IMR-90 (cell line): Measurements from ENCODE around the gene INMT. TPM values are rescaled to one million over a fixed set of nuclear protein-coding genes. Genes with fewer than 3 reads are reported as not detected.

Experiments used
- ATAC-seq: fragments of 200-7000 bp; cut with Tn5 transposase; 2 replicates; pipeline ENCODE4 v1.9.1; 2020; ENCODE audit warnings: low read depth, mild to moderate bottlenecking, moderate library complexity
- BruUV-seq: library from RNA; stranded (reverse); fragments of 400-500 nt; replicated peaks from 2 replicates; lab custom pipeline; 2021; lab: Mats Ljungman, UMichigan
- CTCF ChIA-PET: fragments of 300-600 bp; formaldehyde crosslinking; extraction: SDS; loops from one replicate; lab custom pipeline; 2021; ENCODE audit warnings: antibody characterized with exemption; lab: Yijun Ruan, JAX
- POLR2A ChIA-PET: fragments of 300-600 bp; sonication (Branson Sonifier 250); formaldehyde crosslinking; loops from one replicate; lab custom pipeline; 2022; ENCODE audit warnings: antibody characterized with exemption; ENCODE audit not compliant: unreplicated experiment; lab: Charles Lee
- DNase-seq: peaks from one replicate; pipeline ENCODE4 v3.0.0; 2013
- H2AFZ ChIP-seq: replicated peaks from 2 replicates; pipeline ENCODE3; 2013; ENCODE audit warnings: low read length, mild to moderate bottlenecking; ENCODE audit not compliant: poor library complexity
- H2AK5ac ChIP-seq: 2 replicates; pipeline ENCODE4 v1.6.1; 2013; ENCODE audit warnings: low read depth, low read length, inconsistent platforms
- H2AK9ac ChIP-seq: replicated peaks from 2 replicates; pipeline ENCODE3; 2013; ENCODE audit warnings: mild to moderate bottlenecking, low read depth, low read length, moderate library complexity; ENCODE audit not compliant: poor library complexity
- H2BK120ac ChIP-seq: 2 replicates; pipeline ENCODE4 v1.6.1; 2013; ENCODE audit warnings: low read depth, low read length, inconsistent platforms
- H2BK15ac ChIP-seq: 3 replicates; pipeline ENCODE4 v1.6.1; 2013; ENCODE audit warnings: low read depth, low read length, inconsistent platforms
- H2BK20ac ChIP-seq: 2 replicates; pipeline ENCODE4 v1.6.1; 2013; ENCODE audit warnings: low read depth, mild to moderate bottlenecking, inconsistent platforms, low read length, moderate library complexity
- H2BK5ac ChIP-seq: 2 replicates; pipeline ENCODE4 v1.6.1; 2013; ENCODE audit warnings: mild to moderate bottlenecking, low read depth, low read length, inconsistent platforms; ENCODE audit not compliant: poor library complexity, severe bottlenecking
- H3K14ac ChIP-seq: replicated peaks from 2 replicates; pipeline ENCODE4 v1.6.1; 2013; ENCODE audit warnings: low read depth, low read length, inconsistent platforms
- H3K18ac ChIP-seq: 2 replicates; pipeline ENCODE4 v1.6.1; 2013; ENCODE audit warnings: low read depth, low read length, control low read depth
- H3K23ac ChIP-seq: 2 replicates; pipeline ENCODE4 v1.6.1; 2013; ENCODE audit warnings: low read depth, low read length, inconsistent platforms
- H3K27ac ChIP-seq: 2 replicates; pipeline ENCODE4 v1.5.1; 2013; ENCODE audit warnings: mild to moderate bottlenecking, control low read depth, low read length; ENCODE audit not compliant: insufficient read depth
- H3K27me3 ChIP-seq: 2 replicates; pipeline ENCODE4 v1.6.1; 2013; ENCODE audit warnings: low read length; ENCODE audit not compliant: control insufficient read depth, insufficient read depth
- H3K36me3 ChIP-seq: 2 replicates; pipeline ENCODE4 v1.6.1; 2013; ENCODE audit warnings: low read length, mixed read lengths; ENCODE audit not compliant: control insufficient read depth, insufficient read depth
- H3K4ac ChIP-seq: 2 replicates; pipeline ENCODE4 v1.6.1; 2013; ENCODE audit warnings: low read depth, low read length, inconsistent platforms
- H3K4me1 ChIP-seq: 2 replicates; pipeline ENCODE4 v1.6.1; 2013; ENCODE audit warnings: low read length, mixed read lengths; ENCODE audit not compliant: control insufficient read depth, insufficient read depth
- H3K4me2 ChIP-seq: 2 replicates; pipeline ENCODE4 v1.6.1; 2013; ENCODE audit warnings: low read depth, mild to moderate bottlenecking, control low read depth, low read length, moderate library complexity
- H3K4me3 ChIP-seq: 2 replicates; pipeline ENCODE4 v1.5.1; 2013; ENCODE audit warnings: low read depth, mild to moderate bottlenecking, control low read depth, low read length, moderate library complexity; ENCODE audit not compliant: insufficient read depth
- H3K56ac ChIP-seq: 2 replicates; pipeline ENCODE4 v1.6.1; 2013; ENCODE audit warnings: low read length, inconsistent platforms; ENCODE audit not compliant: insufficient read depth; ENCODE audit errors: extremely low read depth
- H3K79me1 ChIP-seq, 2 experiments: 2 replicates each; pipeline ENCODE4 v1.6.1; 2013; ENCODE audit warnings: low read length in 2 of 2, inconsistent platforms in 1 of 2, low read depth in 1 of 2
- H3K9ac ChIP-seq: 2 replicates; pipeline ENCODE4 v1.6.1; 2013; ENCODE audit warnings: low read depth, low read length, control low read depth
- H3K9me1 ChIP-seq: 2 replicates; pipeline ENCODE4 v1.6.1; 2013; ENCODE audit warnings: low read length, inconsistent platforms; ENCODE audit not compliant: insufficient read depth
- H3K9me3 ChIP-seq: 2 replicates; pipeline ENCODE4 v1.6.1; 2013; ENCODE audit warnings: low read length; ENCODE audit not compliant: control insufficient read depth, insufficient read depth
- H4K20me1 ChIP-seq: 2 replicates; pipeline ENCODE4 v1.6.1; 2013; ENCODE audit warnings: low read length, inconsistent platforms; ENCODE audit not compliant: insufficient read depth
- H4K5ac ChIP-seq: 2 replicates; pipeline ENCODE4 v1.6.1; 2013; ENCODE audit warnings: mild to moderate bottlenecking, low read depth, low read length, control low read depth
- H4K8ac ChIP-seq, 2 experiments: 2 replicates each; pipeline ENCODE4 v1.6.1; 2013; ENCODE audit warnings: low read depth in 2 of 2, low read length in 2 of 2, control low read depth in 1 of 2, inconsistent platforms in 1 of 2
- H4K91ac ChIP-seq: 2 replicates; pipeline ENCODE4 v1.6.1; 2013; ENCODE audit warnings: low read depth, low read length, inconsistent platforms; ENCODE audit not compliant: insufficient read depth
- BHLHE40 ChIP-seq: fragments of 150-350 bp; IDR thresholded peaks from 2 replicates; pipeline ENCODE4 v1.6.1; 2016; ENCODE audit warnings: mild to moderate bottlenecking, low read depth, low read length
- CEBPB ChIP-seq: IDR thresholded peaks from 2 replicates; pipeline ENCODE4 v1.6.1; 2012; ENCODE audit warnings: low read depth, low read length, improper control_type of control experiment
- CHD1 ChIP-seq: IDR thresholded peaks from 2 replicates; pipeline ENCODE4 v1.6.1; 2012; ENCODE audit warnings: low read depth, low read length, improper control_type of control experiment
- FOS ChIP-seq: fragments of 150-350 bp; IDR thresholded peaks from 2 replicates; pipeline ENCODE4 v1.6.1; 2016; ENCODE audit warnings: low read depth, low read length
- MAZ ChIP-seq: IDR thresholded peaks from 2 replicates; pipeline ENCODE4 v1.6.1; 2012; ENCODE audit warnings: low read depth, mild to moderate bottlenecking, low read length, improper control_type of control experiment, moderate library complexity, borderline replicate concordance
- NFE2L2 ChIP-seq: fragments of 150-350 bp; IDR thresholded peaks from 2 replicates; pipeline ENCODE4 v1.6.1; 2016; ENCODE audit warnings: low read depth, mild to moderate bottlenecking, low read length
- RCOR1 ChIP-seq: IDR thresholded peaks from 2 replicates; pipeline ENCODE4 v1.6.1; 2012; ENCODE audit warnings: mild to moderate bottlenecking, low read length, improper control_type of control experiment; ENCODE audit not compliant: insufficient replicate concordance
- WGBS, 2 experiments: methylation state at CpG; one replicate each; pipeline versions ENCODE4 v1.1.5 to v1.1.7; 2013; ENCODE audit warnings: missing lambda C conversion rate in 2 of 2; ENCODE audit not compliant: insufficient read length in 1 of 2; ENCODE audit errors: extremely low coverage in 2 of 2; 5-methylcytosine and 5-hydroxymethylcytosine counted together
- dilution Hi-C: fragments of 300-500 bp; cut with HindIII; formaldehyde crosslinking; loops from one replicate; pipeline ENCODE4 v1.14.3; 2018; ENCODE audit warnings: low sequenced_read_pairs; ENCODE audit not compliant: unreplicated experiment
- in situ Hi-C: fragments of 300-500 bp; cut with MboI; formaldehyde crosslinking; loops from 3 replicates; pipeline ENCODE4 v1.14.3; 2019; ENCODE audit warnings: low sequenced_read_pairs, inconsistent platforms, mixed read lengths
- intact Hi-C: fragments of 100-400 bp; cut with micrococcal nuclease; formaldehyde crosslinking; loops from 2 replicates; pipeline ENCODE4 v1.10.0; 2022
- polyA plus RNA-seq, 3 experiments: library from polyadenylated mRNA; depleted of rRNA; stranded (reverse); fragments of >200 nt; gene quantifications; 2 replicates each; pipeline ENCODE4 v1.2.3, GENCODE V29; 2012; ENCODE audit warnings: low replicate concordance in 1 of 3
- total RNA-seq: library from RNA; depleted of rRNA; stranded (reverse); fragments of >200 nt; gene quantifications from 2 replicates; pipeline ENCODE4 v1.2.3, GENCODE V29; 2012
- TF ChIP-seq, protein P1 (sequence below): fragments of 150-350 bp; IDR thresholded peaks from 2 replicates; pipeline ENCODE4 v1.6.1; 2016; ENCODE audit warnings: low read depth, mild to moderate bottlenecking, low read length, moderate library complexity, borderline replicate concordance

The INMT gene
- total and polyA plus RNA-seq, 2 of the 4 experiments (the other 2 are of a cell fraction): 0.39 to 2.2 TPM

DNA sequence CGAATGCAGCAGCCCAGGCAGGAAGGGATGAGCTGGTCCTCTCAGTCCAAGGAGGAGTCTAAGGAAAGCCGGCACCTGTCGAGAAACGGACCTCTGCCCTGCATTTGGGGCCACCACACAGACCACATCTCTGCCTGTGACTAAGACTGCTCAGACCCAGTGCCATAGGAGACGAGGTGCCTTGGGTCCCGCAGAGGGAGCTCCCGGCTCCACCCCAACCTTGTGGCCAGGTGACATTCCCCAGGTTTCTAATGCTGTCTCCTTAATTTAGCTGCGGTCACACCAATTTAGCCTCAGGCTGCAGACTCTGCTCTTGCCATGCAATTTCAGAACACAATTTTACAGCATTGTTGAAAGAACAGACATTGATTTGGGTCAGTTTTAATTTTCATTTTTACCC, 46.9 kb upstream of the INMT start:
- Histone ChIP-seq H4K8ac (no peak overlapping the region), H4K20me1 (no peaks in the 10 kb centered on the region), H4K91ac (no peak overlapping the region), H3K4me2 (no peak overlapping the region), H4K5ac (no peak overlapping the region), H3K9me1 (no peaks in the 10 kb centered on the region), H2BK20ac (no peak overlapping the region), H3K27ac (no peak overlapping the region), H3K27me3 (peaks cover 52% of the 10 kb centered on the region), H2AK5ac (no peak overlapping the region), H2AFZ (no peak overlapping the region), H3K9ac (no peak overlapping the region), H2AK9ac (no peak overlapping the region), H3K79me1 (no peaks in the 10 kb centered on the region), H2BK5ac (no peak overlapping the region), H3K4me3 (no peak overlapping the region), H3K4ac (no peak overlapping the region), H3K23ac (no peak overlapping the region), H3K56ac (no peak overlapping the region), H3K4me1 (no peaks in the 10 kb centered on the region), H3K14ac (no peak overlapping the region), H2BK15ac (no peak overlapping the region), H3K18ac (no peak overlapping the region), H3K9me3 (no peaks in the 10 kb centered on the region), H2BK120ac (no peak overlapping the region), H3K36me3 (no peaks in the 10 kb centered on the region)
- dilution Hi-C loops: no loop called here
- CTCF ChIA-PET: no interaction called here
- BruUV-seq: no TSS peak
- no peak for TF ChIP-seq RCOR1
- no peak for TF ChIP-seq BHLHE40
- no peak for TF ChIP-seq MAZ
- TF ChIP-seq FOS: no peak
- no peak for TF ChIP-seq CHD1
- no peak for TF ChIP-seq CEBPB
- TF ChIP-seq NFE2L2: no peak
- TF ChIP-seq, protein P1, sequence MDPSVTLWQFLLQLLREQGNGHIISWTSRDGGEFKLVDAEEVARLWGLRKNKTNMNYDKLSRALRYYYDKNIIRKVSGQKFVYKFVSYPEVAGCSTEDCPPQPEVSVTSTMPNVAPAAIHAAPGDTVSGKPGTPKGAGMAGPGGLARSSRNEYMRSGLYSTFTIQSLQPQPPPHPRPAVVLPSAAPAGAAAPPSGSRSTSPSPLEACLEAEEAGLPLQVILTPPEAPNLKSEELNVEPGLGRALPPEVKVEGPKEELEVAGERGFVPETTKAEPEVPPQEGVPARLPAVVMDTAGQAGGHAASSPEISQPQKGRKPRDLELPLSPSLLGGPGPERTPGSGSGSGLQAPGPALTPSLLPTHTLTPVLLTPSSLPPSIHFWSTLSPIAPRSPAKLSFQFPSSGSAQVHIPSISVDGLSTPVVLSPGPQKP: no peak
- no peak for DNase-seq
- in situ Hi-C loops: no loop called here
- WGBS, 2 experiments: 74% methylated on average over 3 of the region's 8 CpGs; no CpG with 5 or more reads in 1 of the 2 experiments
- ATAC-seq: no peak
- POLR2A ChIA-PET: no interaction called here
- intact Hi-C loops: no loop called here
